ENCODE measurements around the gene LIN52. TPM values are rescaled to one million over a fixed set of nuclear protein-coding genes. Genes with fewer than 3 reads are reported as not detected.

LIN52 gene
- total and polyA plus RNA-seq, 2 of the 8 experiments (the other 6 are each of a cell fraction or from before 2014, with no cell fraction given), result 6.8 to 11.6 TPM

DNA sequence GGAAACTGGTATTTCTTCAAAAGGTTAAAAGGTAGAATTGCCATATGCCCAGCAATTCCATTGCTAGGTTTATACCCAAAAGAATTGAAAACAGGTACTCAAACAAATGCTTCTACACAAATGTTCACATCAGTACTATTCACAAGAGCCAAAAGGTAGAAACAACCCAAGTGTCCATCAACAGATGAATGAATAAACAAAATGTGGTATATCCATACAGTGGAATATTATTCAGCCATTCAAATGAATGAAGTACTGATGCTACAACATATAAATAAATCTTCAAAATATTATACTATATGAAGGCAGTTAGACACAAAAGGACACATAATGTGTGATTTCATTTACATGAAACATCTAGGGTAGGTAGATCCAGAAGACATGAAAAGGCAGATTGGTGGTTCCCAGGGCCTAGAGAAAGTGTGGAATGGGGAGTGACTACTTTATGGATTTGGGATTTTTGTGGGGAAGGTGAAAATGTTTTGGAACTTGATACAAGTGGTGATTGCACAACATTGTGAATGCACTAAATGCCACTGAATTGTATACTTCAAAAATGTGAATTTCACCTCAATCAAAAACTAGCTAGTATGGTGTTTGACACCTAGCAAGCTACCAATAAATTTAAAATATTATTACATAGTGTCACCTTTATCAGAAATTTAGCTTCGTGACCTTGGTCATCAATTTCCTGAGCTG is 41.7 kb downstream of the LIN52 start:
- Histone ChIP-seq H2BK15ac (ENCODE audit: low read length) (no peak overlapping the region), H2BK20ac (ENCODE audit: low read length) (no peak overlapping the region), H4K91ac (replicated peaks; ENCODE audit: insufficient read length, low read length) (no peak overlapping the region), H3K23ac (ENCODE audit: insufficient read length) (no peak overlapping the region), H2AFZ (ENCODE audit: low read length) (no peak overlapping the region), H3K27me3 (replicated peaks in 1 of 4; ENCODE audit: control insufficient read depth in 3 of 4, extremely low read depth in 1 of 4, insufficient read depth in 3 of 4, low read length in 3 of 4) (no peaks in the 10 kb centered on the region), H3K36me3 (ENCODE audit: control insufficient read depth in 2 of 4, insufficient read depth in 4 of 4, low read length in 3 of 4) (no peaks in the 10 kb centered on the region; a peak in 1 of 8 replicates), H3K79me2 (ENCODE audit: control insufficient read depth in 1 of 2, insufficient read depth in 2 of 2, low read length in 2 of 2) (no peaks in the 10 kb centered on the region), H4K5ac (ENCODE audit: insufficient read length, low read depth, low read length) (no peak overlapping the region), H3K4me2 (ENCODE audit: insufficient read depth in 1 of 2, low read depth in 2 of 2, low read length in 2 of 2) (no peak overlapping the region), H3K56ac (replicated peaks; ENCODE audit: insufficient read length, low read depth, low read length) (no peak overlapping the region), H3K23me2 (ENCODE audit: low read depth, low read length) (no peaks in the 10 kb centered on the region), H2AK5ac (ENCODE audit: low read depth, low read length) (no peak overlapping the region), H2BK120ac (replicated peaks; ENCODE audit: low read depth, low read length) (no peak overlapping the region), H3K18ac (ENCODE audit: extremely low read depth, low read length) (no peak overlapping the region), H2BK12ac (ENCODE audit: low read depth, low read length) (no peak overlapping the region), H3K27ac (ENCODE audit: low read depth, low read length) (no peak overlapping the region), H2BK5ac (ENCODE audit: low read depth, low read length) (no peak overlapping the region), H4K8ac (ENCODE audit: extremely low read depth, insufficient read depth, low read length) (no peak overlapping the region), H3K4me1 (replicated peaks in 1 of 4; ENCODE audit: control insufficient read depth in 3 of 4, insufficient read depth in 4 of 4, low read length in 3 of 4) (no peaks in the 10 kb centered on the region), H3K4me3 (ENCODE audit: extremely low read depth in 1 of 4, insufficient read depth in 2 of 4, low read depth in 3 of 4, low read length in 4 of 4) (no peak overlapping the region), H3K9me3 (ENCODE audit: insufficient read depth in 2 of 2, low read depth in 1 of 2, low read length in 1 of 2) (no peaks in the 10 kb centered on the region), H3K9ac (replicated peaks in 1 of 4; ENCODE audit: extremely low read depth in 1 of 4, low read depth in 3 of 4, low read length in 3 of 4) (no peak overlapping the region), H3K4ac (replicated peaks; ENCODE audit: insufficient read length, low read depth, low read length) (no peak overlapping the region), H4K20me1 (replicated peaks in 1 of 2; ENCODE audit: control insufficient read depth in 1 of 2, insufficient read depth in 2 of 2, low read length in 2 of 2) (no peaks in the 10 kb centered on the region), H3K14ac (ENCODE audit: insufficient read length) (no peak overlapping the region), H3K79me1 (ENCODE audit: low read depth, low read length) (no peaks in the 10 kb centered on the region)
- whole genome bisulfite sequencing, 2 experiments (ENCODE audit: extremely low coverage in 1 of 2, insufficient coverage in 1 of 2, insufficient read length in 1 of 2, insufficient replicate concordance in 2 of 2, low coverage in 1 of 2, low lambda C conversion rate in 2 of 2, missing lambda C conversion rate in 1 of 2), result 95% methylated on average over 1 of the region's 1 CpG; no CpG with 5 or more reads in 1 of the 2 experiments
- no peak for FAIRE-seq
- POLR2A ChIA-PET (ENCODE audit: partially characterized antibody), result interaction anchor here (1.0 to 2.0 kb wide), 2 partner anchors 11 to 14 kb away, joined by 3 to 5 read pairs; no protein-coding TSS in a partner anchor
- CTCF ChIA-PET (ENCODE audit: partially characterized antibody), result interaction anchor here (0.7 to 1.2 kb wide), 2 partner anchors 9 to 127 kb away, joined by 3 read pairs; no protein-coding TSS in a partner anchor
- DNase-seq (ENCODE audit: low read depth in 1 of 2, low spot score in 2 of 2), result no peak
- TF ChIP-seq, protein P1, sequence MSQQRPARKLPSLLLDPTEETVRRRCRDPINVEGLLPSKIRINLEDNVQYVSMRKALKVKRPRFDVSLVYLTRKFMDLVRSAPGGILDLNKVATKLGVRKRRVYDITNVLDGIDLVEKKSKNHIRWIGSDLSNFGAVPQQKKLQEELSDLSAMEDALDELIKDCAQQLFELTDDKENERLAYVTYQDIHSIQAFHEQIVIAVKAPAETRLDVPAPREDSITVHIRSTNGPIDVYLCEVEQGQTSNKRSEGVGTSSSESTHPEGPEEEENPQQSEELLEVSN (IDR thresholded peaks at IDR 0.05), result no peak
- TF ChIP-seq SIX5 (IDR thresholded peaks at IDR 0.05; ENCODE audit: low read depth, low read length), result no peak

Data from H1 (cell line).